HFF-Myc (cell line): Measurements from ENCODE around the gene CIAO2B.

Source experiments
- DNase-seq: peaks from one replicate; pipeline ENCODE4 v3.0.0-alpha.2; 2011; ENCODE audit warnings: low read depth; ENCODE audit errors: extremely low read depth
- H3K4me3 ChIP-seq: replicated peaks from 2 replicates; pipeline ENCODE4 v1.5.1; 2011; ENCODE audit warnings: low read depth, mild to moderate bottlenecking, control low read depth, low read length
- TF ChIP-seq, protein P1 (sequence below): IDR thresholded peaks from 2 replicates; pipeline ENCODE4 v1.5.1; 2012; ENCODE audit warnings: mild to moderate bottlenecking, low read depth, low read length, control low read depth; ENCODE audit errors: missing control alignments

The CIAO2B gene

DNA sequence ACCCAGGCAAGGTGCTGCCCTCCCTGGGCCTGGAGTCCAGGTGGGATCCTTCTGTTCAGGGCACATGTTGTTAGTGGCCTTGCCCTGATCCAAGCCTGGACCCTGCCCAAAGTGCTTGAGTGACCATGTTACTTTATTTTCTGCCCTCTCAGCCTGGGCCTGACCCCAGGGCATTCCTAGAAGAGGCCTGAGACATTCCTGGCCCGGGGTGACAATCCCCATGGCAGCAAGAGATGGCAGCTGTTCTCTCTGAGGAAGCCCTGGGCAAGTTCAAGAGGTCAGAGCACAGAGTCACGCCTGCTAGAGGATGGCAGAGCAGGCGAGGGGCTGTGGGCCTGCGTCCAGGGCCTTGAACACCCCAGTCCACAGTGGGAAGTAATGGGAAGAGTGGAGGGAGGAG lies 20.5 kb downstream of the CIAO2B start:
- TF ChIP-seq, protein P1, sequence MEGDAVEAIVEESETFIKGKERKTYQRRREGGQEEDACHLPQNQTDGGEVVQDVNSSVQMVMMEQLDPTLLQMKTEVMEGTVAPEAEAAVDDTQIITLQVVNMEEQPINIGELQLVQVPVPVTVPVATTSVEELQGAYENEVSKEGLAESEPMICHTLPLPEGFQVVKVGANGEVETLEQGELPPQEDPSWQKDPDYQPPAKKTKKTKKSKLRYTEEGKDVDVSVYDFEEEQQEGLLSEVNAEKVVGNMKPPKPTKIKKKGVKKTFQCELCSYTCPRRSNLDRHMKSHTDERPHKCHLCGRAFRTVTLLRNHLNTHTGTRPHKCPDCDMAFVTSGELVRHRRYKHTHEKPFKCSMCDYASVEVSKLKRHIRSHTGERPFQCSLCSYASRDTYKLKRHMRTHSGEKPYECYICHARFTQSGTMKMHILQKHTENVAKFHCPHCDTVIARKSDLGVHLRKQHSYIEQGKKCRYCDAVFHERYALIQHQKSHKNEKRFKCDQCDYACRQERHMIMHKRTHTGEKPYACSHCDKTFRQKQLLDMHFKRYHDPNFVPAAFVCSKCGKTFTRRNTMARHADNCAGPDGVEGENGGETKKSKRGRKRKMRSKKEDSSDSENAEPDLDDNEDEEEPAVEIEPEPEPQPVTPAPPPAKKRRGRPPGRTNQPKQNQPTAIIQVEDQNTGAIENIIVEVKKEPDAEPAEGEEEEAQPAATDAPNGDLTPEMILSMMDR = no peak
- no peak for DNase-seq
- H3K4me3 ChIP-seq = no peak overlapping the region

- TF ChIP-seq, protein P1 = no peak
- no peak for DNase-seq
- H3K4me3 ChIP-seq = no peak overlapping the region
Measured at GRCh38 chr16:66913081-66913480, 21.1 kb downstream of the CIAO2B start.

- no peak for DNase-seq
- no peak overlapping the region for H3K4me3 ChIP-seq
- TF ChIP-seq, protein P1 = no peak
Measured at GRCh38 chr16:66911801-66912200, 22.4 kb downstream of the CIAO2B start.

DNA sequence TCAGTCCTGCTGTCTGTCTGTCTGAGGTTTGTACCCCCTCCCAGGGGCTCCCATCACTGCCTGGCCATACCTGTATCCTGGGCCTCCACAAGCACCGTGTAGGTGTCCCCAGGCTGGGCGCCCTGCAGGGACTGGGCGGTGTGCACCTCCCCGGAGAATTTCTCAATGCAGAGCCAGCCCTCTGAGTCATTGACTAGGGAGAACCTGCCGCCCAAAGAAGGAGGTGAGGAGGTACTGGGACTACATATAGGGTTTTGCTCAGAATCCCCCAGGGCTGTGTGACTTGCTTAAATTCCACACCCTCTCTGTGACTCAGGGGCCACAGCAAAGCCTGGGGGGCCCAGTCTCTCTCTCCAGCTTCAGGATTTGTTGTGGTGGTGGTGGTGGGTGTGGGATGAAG lies 23.1 kb downstream of the CIAO2B start:
- no peak for DNase-seq
- TF ChIP-seq, protein P1 = no peak
- no peak overlapping the region for H3K4me3 ChIP-seq

- DNase-seq = no peak
- TF ChIP-seq, protein P1 = no peak
- no peak overlapping the region for H3K4me3 ChIP-seq
Measured at GRCh38 chr16:66910175-66910940, 23.8 kb downstream of the CIAO2B start.

DNA sequence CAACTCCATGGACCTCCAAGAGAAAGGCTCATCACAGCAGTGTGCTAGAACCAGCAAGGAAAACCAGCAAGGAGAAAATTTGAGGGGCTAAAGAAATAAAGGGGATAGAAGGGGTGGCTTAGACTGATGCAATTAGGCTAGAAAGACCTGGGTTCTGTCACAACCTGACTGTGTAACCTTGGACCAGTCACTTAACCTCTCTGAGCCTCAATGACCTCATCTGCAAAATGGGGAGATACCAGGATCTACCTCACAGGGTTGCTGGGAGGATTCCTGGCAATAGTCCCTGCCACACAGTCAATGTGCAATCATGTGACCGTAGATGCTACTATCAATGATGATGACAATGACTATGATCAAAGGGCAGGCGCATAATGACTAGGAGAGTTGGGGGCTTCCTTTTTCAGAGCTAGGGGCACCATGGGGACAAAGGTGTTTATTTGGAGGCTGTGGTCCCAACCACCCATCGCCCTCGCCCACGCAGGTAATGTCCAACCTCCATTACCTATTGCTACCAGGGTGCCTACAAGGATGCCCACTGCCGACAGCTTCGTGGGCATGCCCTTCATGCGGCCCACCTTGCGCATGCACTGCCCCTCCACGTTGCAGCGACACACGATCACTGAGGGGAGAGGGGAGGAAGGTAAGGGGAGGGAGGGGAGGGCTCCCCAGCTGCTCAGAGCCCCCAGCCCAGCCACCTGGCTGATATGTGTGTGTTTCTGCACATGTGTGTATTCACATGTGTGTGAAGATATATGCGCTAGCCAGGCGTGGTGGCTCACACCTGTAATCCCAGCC lies 25.2 kb downstream of the CIAO2B start:
- TF ChIP-seq, protein P1 = no peak
- H3K4me3 ChIP-seq = no peak overlapping the region
- DNase-seq = no peak
